Endothelial cell of umbilical vein (primary cell): Measurements from ENCODE around the gene SLC38A10. TPM values are rescaled to one million over a fixed set of nuclear protein-coding genes. Genes with fewer than 3 reads are reported as not detected.

Source experiments
- BruUV-seq: library from RNA; stranded (reverse); fragments of 400-500 nt; replicated peaks from 2 replicates; lab custom pipeline; 2021; lab: Mats Ljungman, UMichigan
- CTCF ChIA-PET: fragments of 300-600, 350-600 bp; sonication (Branson Sonifier 250); formaldehyde crosslinking; loops from one replicate; lab custom pipeline; 2021; ENCODE audit warnings: antibody characterized with exemption, inconsistent platforms; lab: Charles Lee
- POLR2A ChIA-PET: fragments of 300-600, 350-600 bp; sonication (Branson Sonifier 250); formaldehyde crosslinking; loops from one replicate; lab custom pipeline; 2021; ENCODE audit warnings: antibody characterized with exemption, inconsistent platforms; lab: Charles Lee
- DNase-seq: peaks from one replicate; pipeline ENCODE4 v3.0.0-alpha.2; 2011; ENCODE audit warnings: low read depth, low spot score
- FAIRE-seq: peaks from 2 replicates; lab custom pipeline; 2011; peaks lifted over from hg19 to GRCh38; lab: Jason Lieb, UNC
- H2AFZ ChIP-seq: 2 replicates; pipeline ENCODE4 v1.6.0; 2012; ENCODE audit warnings: low read depth, low read length, control low read depth, inconsistent platforms
- H3K27ac ChIP-seq: 2 replicates; pipeline ENCODE4 v1.5.1; 2011; ENCODE audit warnings: low read depth, mild to moderate bottlenecking, control low read depth, low read length, moderate library complexity; ENCODE audit not compliant: insufficient read depth
- H3K27me3 ChIP-seq, 2 experiments: 2 replicates each; pipeline versions ENCODE4 v1.6.0 to v1.6.1; 2011; ENCODE audit warnings: low read length in 2 of 2, mixed read lengths in 1 of 2; ENCODE audit not compliant: control insufficient read depth in 2 of 2, insufficient read depth in 2 of 2
- H3K36me3 ChIP-seq, 2 experiments: 2 replicates in 1 of 2; 3 replicates in 1 of 2; pipeline ENCODE4 v1.5.1; 2011; ENCODE audit warnings: low read length in 2 of 2, mild to moderate bottlenecking in 1 of 2, moderate library complexity in 1 of 2; ENCODE audit not compliant: control insufficient read depth in 2 of 2, insufficient read depth in 2 of 2; ENCODE audit errors: extremely low read depth in 1 of 2
- H3K4me1 ChIP-seq: 3 replicates; pipeline ENCODE4 v1.5.1; 2011; ENCODE audit warnings: mild to moderate bottlenecking, low read length; ENCODE audit not compliant: control insufficient read depth, insufficient read depth; ENCODE audit errors: extremely low read depth
- H3K4me2 ChIP-seq: 2 replicates; pipeline ENCODE4 v1.6.1; 2011; ENCODE audit warnings: low read length, control low read depth, mixed read lengths; ENCODE audit not compliant: insufficient read depth
- H3K4me3 ChIP-seq, 3 experiments: fragments of 200-600 bp in 1 of 3; sonication (generic), shearing (Covaris generic) in 1 of 3; replicated peaks in 1 of 3; 2 replicates each; pipeline ENCODE4 v1.5.1; 2011 to 2016; ENCODE audit warnings: control low read depth in 3 of 3, low read length in 3 of 3, mild to moderate bottlenecking in 2 of 3, inconsistent platforms in 1 of 3, low read depth in 1 of 3, moderate library complexity in 1 of 3; ENCODE audit not compliant: insufficient read depth in 1 of 3
- H3K79me2 ChIP-seq: 2 replicates; pipeline ENCODE4 v1.6.0; 2012; ENCODE audit warnings: low read length, inconsistent platforms; ENCODE audit not compliant: control insufficient read depth, insufficient read depth
- H3K9ac ChIP-seq: replicated peaks from 2 replicates; pipeline ENCODE3; 2011; ENCODE audit warnings: low read length, control low read depth; ENCODE audit not compliant: insufficient read depth; ENCODE audit errors: extremely low read depth
- H3K9me1 ChIP-seq: replicated peaks from 3 replicates; pipeline ENCODE4 v1.6.0; 2011; ENCODE audit warnings: mild to moderate bottlenecking, low read length; ENCODE audit not compliant: control insufficient read depth, insufficient read depth; ENCODE audit errors: extremely low read depth
- H3K9me3 ChIP-seq: replicated peaks from 2 replicates; pipeline ENCODE4 v1.5.1; 2012; ENCODE audit warnings: low read length, inconsistent platforms; ENCODE audit not compliant: control insufficient read depth, insufficient read depth
- H4K20me1 ChIP-seq: replicated peaks from 2 replicates; pipeline ENCODE3; 2011; ENCODE audit warnings: mild to moderate bottlenecking, low read length; ENCODE audit not compliant: control insufficient read depth, insufficient read depth; ENCODE audit errors: extremely low read depth
- EZH2 ChIP-seq: IDR thresholded peaks from 2 replicates; pipeline ENCODE4 v1.6.1; 2012; ENCODE audit warnings: borderline replicate concordance, low read depth, mild to moderate bottlenecking, moderate library complexity, low read length, inconsistent platforms; ENCODE audit not compliant: severe bottlenecking
- FOS ChIP-seq: IDR thresholded peaks from 2 replicates; pipeline ENCODE4 v1.6.1; 2011; ENCODE audit warnings: mild to moderate bottlenecking, low read length, moderate library complexity, borderline replicate concordance; ENCODE audit not compliant: insufficient read depth
- GATA2 ChIP-seq: IDR thresholded peaks from 2 replicates; pipeline ENCODE4 v1.7.0; 2011; ENCODE audit warnings: low read depth, mild to moderate bottlenecking, moderate library complexity, mixed read lengths, low read length; ENCODE audit not compliant: insufficient read length, insufficient read depth
- JUN ChIP-seq: IDR thresholded peaks from 2 replicates; pipeline ENCODE4 v1.6.1; 2011; ENCODE audit warnings: borderline replicate concordance, low read depth; ENCODE audit not compliant: insufficient read length, insufficient read depth
- MYC ChIP-seq: IDR thresholded peaks from one replicate; pipeline ENCODE4 v1.6.1; 2011; ENCODE audit warnings: mild to moderate bottlenecking, low read depth, low read length
- POLR2A ChIP-seq: IDR thresholded peaks from 2 replicates; pipeline ENCODE4 v1.6.1; 2012; ENCODE audit warnings: low read depth, mild to moderate bottlenecking, control low read depth, low read length
- POLR2AphosphoS5 ChIP-seq: IDR thresholded peaks from 2 replicates; pipeline ENCODE4 v1.6.1; 2012; ENCODE audit warnings: low read depth, mild to moderate bottlenecking, control low read depth, low read length, moderate library complexity; ENCODE audit not compliant: insufficient read depth
- dilution Hi-C: fragments of 300-500 bp; cut with MboI; formaldehyde crosslinking; loops from one replicate; pipeline ENCODE4 v1.15.0; 2019; ENCODE audit warnings: low sequenced_read_pairs; ENCODE audit not compliant: extremely low pct_ligation_motif_present
- intact Hi-C: fragments of 100-400 bp; cut with micrococcal nuclease; formaldehyde crosslinking; loops from one replicate; pipeline ENCODE4 v1.10.0; 2022
- polyA plus RNA-seq, 4 experiments: library from polyadenylated mRNA; depleted of rRNA in 3 of 4; stranded (reverse) in 3 of 4; unstranded in 1 of 4; fragments of >200 nt; gene quantifications; 2 replicates each; pipeline versions ENCODE4 v1.2.1 to v1.2.3, GENCODE V29; 2011 to 2012; ENCODE audit warnings: missing spikeins in 1 of 4
- total RNA-seq: library from RNA; stranded (reverse); gene quantifications from 2 replicates; pipeline ENCODE4 v1.2.3, GENCODE V29; 2021
- TF ChIP-seq, protein P1 (sequence below): IDR thresholded peaks from 2 replicates; pipeline ENCODE4 v1.6.1; 2011; ENCODE audit not compliant: insufficient read depth, insufficient read length
- TF ChIP-seq, protein P2 (sequence below), 2 donors: IDR thresholded peaks; 1 replicate in 1 of 2; 2 replicates in 1 of 2; pipeline ENCODE4 v1.5.1; 2011; ENCODE audit warnings: low read length in 2 of 2, mild to moderate bottlenecking in 2 of 2, moderate library complexity in 2 of 2, control low read depth in 1 of 2, inconsistent platforms in 1 of 2, low read depth in 1 of 2; ENCODE audit not compliant: insufficient read depth in 1 of 2; ENCODE audit errors: extremely low read depth in 1 of 2

SLC38A10 gene
- total and polyA plus RNA-seq, 2 donors (not counting 3 experiments of a cell fraction or from before 2014, with no cell fraction given) = 72.7 to 113 TPM

DNA sequence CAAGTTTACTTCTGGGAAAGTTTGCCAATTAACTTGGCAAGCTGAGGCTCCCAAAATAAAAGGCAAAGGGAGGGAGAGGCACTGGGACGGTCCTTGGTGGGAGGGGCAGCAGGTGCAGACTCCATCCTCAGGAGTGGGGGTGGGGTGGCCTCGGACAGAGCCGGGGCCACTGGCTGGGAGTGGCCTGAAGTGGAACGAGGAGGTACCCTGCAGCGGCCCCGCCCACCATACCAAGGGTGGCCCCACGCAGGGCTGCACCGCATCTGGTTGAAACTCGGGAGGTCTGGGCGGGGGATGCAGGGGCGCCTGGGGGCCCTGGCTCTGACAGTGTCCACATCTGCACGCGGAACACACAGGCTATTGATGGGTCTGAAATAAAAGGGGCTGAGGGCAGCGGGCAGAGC lies 42.4 kb upstream of the SLC38A10 start:
- H3K9ac ChIP-seq = no peak overlapping the region
- H2AFZ ChIP-seq = no peak overlapping the region
- no peak overlapping the region for H3K4me2 ChIP-seq
- BruUV-seq = no TSS peak
- no peak overlapping the region for H3K27ac ChIP-seq
- intact Hi-C loops (no loop called here), dilution Hi-C loops (no loop called here)
- no peak for TF ChIP-seq POLR2A
- no peak for TF ChIP-seq EZH2
- TF ChIP-seq, protein P1, sequence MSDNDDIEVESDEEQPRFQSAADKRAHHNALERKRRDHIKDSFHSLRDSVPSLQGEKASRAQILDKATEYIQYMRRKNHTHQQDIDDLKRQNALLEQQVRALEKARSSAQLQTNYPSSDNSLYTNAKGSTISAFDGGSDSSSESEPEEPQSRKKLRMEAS = no peak
- no peak for TF ChIP-seq MYC
- TF ChIP-seq, protein P2, sequence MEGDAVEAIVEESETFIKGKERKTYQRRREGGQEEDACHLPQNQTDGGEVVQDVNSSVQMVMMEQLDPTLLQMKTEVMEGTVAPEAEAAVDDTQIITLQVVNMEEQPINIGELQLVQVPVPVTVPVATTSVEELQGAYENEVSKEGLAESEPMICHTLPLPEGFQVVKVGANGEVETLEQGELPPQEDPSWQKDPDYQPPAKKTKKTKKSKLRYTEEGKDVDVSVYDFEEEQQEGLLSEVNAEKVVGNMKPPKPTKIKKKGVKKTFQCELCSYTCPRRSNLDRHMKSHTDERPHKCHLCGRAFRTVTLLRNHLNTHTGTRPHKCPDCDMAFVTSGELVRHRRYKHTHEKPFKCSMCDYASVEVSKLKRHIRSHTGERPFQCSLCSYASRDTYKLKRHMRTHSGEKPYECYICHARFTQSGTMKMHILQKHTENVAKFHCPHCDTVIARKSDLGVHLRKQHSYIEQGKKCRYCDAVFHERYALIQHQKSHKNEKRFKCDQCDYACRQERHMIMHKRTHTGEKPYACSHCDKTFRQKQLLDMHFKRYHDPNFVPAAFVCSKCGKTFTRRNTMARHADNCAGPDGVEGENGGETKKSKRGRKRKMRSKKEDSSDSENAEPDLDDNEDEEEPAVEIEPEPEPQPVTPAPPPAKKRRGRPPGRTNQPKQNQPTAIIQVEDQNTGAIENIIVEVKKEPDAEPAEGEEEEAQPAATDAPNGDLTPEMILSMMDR (IDR thresholded peaks at IDR 0.05; ENCODE audit: extremely low read depth in 1 of 2, insufficient read depth in 1 of 2, low read depth in 1 of 2, low read length in 2 of 2) = no peak
- no peak for TF ChIP-seq FOS
- no peak for TF ChIP-seq JUN
- no peak for TF ChIP-seq POLR2AphosphoS5
- no peak for TF ChIP-seq GATA2
- peaks cover 24% of the 10 kb centered on the region for H3K79me2 ChIP-seq
- no peak for FAIRE-seq
- H3K27me3 ChIP-seq = no peaks in the 10 kb centered on the region
- POLR2A ChIA-PET = no interaction called here
- no peaks in the 10 kb centered on the region for H3K9me3 ChIP-seq
- CTCF ChIA-PET = no interaction called here
- H4K20me1 ChIP-seq = no peaks in the 10 kb centered on the region
- H3K9me1 ChIP-seq = no peaks in the 10 kb centered on the region
- no peaks in the 10 kb centered on the region for H3K36me3 ChIP-seq
- peaks cover 26% of the 10 kb centered on the region for H3K4me1 ChIP-seq
- DNase-seq = no peak
- H3K4me3 ChIP-seq = no peak overlapping the region
